K562 (cell line): ENCODE data around the gene FAM98C. TPM values are rescaled to one million over a fixed set of nuclear protein-coding genes. Genes with fewer than 3 reads are reported as not detected.

ENCODE experiments used
- ATAC-seq: fragments of 200-7000 bp; cut with Tn5 transposase; 3 replicates; pipeline ENCODE4 v1.9.1; 2020; ENCODE audit warnings: moderate library complexity
- BruUV-seq: library from RNA; stranded (reverse); fragments of 400-500 nt; replicated peaks from 2 replicates; lab custom pipeline; 2021; lab: Mats Ljungman, UMichigan
- CTCF ChIA-PET: fragments of 300-600 bp; formaldehyde crosslinking; extraction: SDS; loops from one replicate; lab custom pipeline; 2021; ENCODE audit warnings: low intra/inter-chr PET ratio; lab: Yijun Ruan, JAX
- POLR2A ChIA-PET: fragments of 300-600, 350-650 bp; sonication (Branson Sonifier 250); formaldehyde crosslinking; extraction: SDS; loops from one replicate; lab custom pipeline; 2021; ENCODE audit warnings: antibody characterized with exemption, inconsistent platforms; lab: Yijun Ruan, JAX
- DNase-seq, 4 experiments: peaks; one replicate each; pipeline versions ENCODE4 v3.0.0 to v3.0.0-alpha.2; 2011 to 2018; ENCODE audit warnings: low spot score in 3 of 4, mixed read lengths in 3 of 4; ENCODE audit errors: extremely low read depth in 1 of 4
- FAIRE-seq: peaks from 2 replicates; lab custom pipeline; 2011; peaks lifted over from hg19 to GRCh38; lab: Jason Lieb, UNC
- H2AFZ ChIP-seq: 2 replicates; pipeline ENCODE4 v1.6.0; 2011; ENCODE audit warnings: low read depth, low read length, control low read depth, inconsistent platforms
- H3K27ac ChIP-seq: fragments of 200-600 bp; 3 replicates; pipeline ENCODE4 v1.8.0; 2011; ENCODE audit warnings: low read depth, mild to moderate bottlenecking, control low read depth, inconsistent platforms, low read length, moderate library complexity, mixed read lengths; ENCODE audit errors: extremely low read depth
- H3K27me3 ChIP-seq, 2 experiments: fragments of 300-600 bp in 1 of 2; 2 replicates in 1 of 2; 3 replicates in 1 of 2; pipeline versions ENCODE4 v1.6.0 to v1.8.0; 2011; ENCODE audit warnings: inconsistent platforms in 2 of 2, low read length in 2 of 2, mild to moderate bottlenecking in 1 of 2, mixed read lengths in 1 of 2, moderate library complexity in 1 of 2; ENCODE audit not compliant: control insufficient read depth in 2 of 2, insufficient read depth in 2 of 2
- H3K36me3 ChIP-seq: fragments of 300-600 bp; 3 replicates; pipeline ENCODE4 v1.8.0; 2011; ENCODE audit warnings: mild to moderate bottlenecking, low read length, inconsistent platforms; ENCODE audit not compliant: control insufficient read depth, insufficient read depth
- H3K4me1 ChIP-seq, 2 experiments: fragments of 200-600 bp in 1 of 2; replicated peaks in 1 of 2; 2 replicates in 1 of 2; 3 replicates in 1 of 2; pipeline versions ENCODE4 v1.5.1 to v1.8.0; 2011; ENCODE audit warnings: inconsistent platforms in 2 of 2, low read length in 2 of 2, mild to moderate bottlenecking in 1 of 2, mixed read lengths in 1 of 2, moderate library complexity in 1 of 2; ENCODE audit not compliant: control insufficient read depth in 2 of 2, insufficient read depth in 2 of 2
- H3K4me2 ChIP-seq: 2 replicates; pipeline ENCODE4 v1.6.1; 2011; ENCODE audit warnings: low read length, control low read depth, inconsistent platforms, mixed read lengths; ENCODE audit not compliant: insufficient read depth
- H3K4me3 ChIP-seq: fragments of 200-600 bp; sonication (generic), shearing (Covaris generic); 2 replicates; pipeline ENCODE4 v1.5.1; 2016; ENCODE audit warnings: control low read depth, inconsistent platforms
- H3K79me2 ChIP-seq: fragments of 200-600 bp; 3 replicates; pipeline ENCODE4 v1.8.0; 2011; ENCODE audit warnings: low read length, inconsistent platforms; ENCODE audit not compliant: control insufficient read depth, insufficient read depth
- H3K9ac ChIP-seq, 2 experiments: 2 replicates each; pipeline versions ENCODE4 v1.6.0 to v1.6.1; 2011; ENCODE audit warnings: low read depth in 2 of 2, low read length in 2 of 2, control low read depth in 1 of 2, inconsistent platforms in 1 of 2, mild to moderate bottlenecking in 1 of 2, mixed read lengths in 1 of 2; ENCODE audit not compliant: insufficient read depth in 1 of 2
- H3K9me1 ChIP-seq: one replicate; pipeline ENCODE4 v1.6.0; 2011; ENCODE audit warnings: inconsistent platforms, mild to moderate bottlenecking, low read length, moderate library complexity; ENCODE audit not compliant: control insufficient read depth, insufficient read depth
- H3K9me3 ChIP-seq: replicated peaks from 2 replicates; pipeline ENCODE4 v1.5.1; 2011; ENCODE audit warnings: low read depth, low read length, inconsistent platforms; ENCODE audit not compliant: control insufficient read depth, insufficient read depth
- H4K20me1 ChIP-seq: replicated peaks from 2 replicates; pipeline ENCODE4 v1.6.1; 2011; ENCODE audit warnings: low read length, inconsistent platforms, mixed read lengths; ENCODE audit not compliant: control insufficient read depth, insufficient read depth
- ARID1B ChIP-seq: fragments of 450-650 bp; IDR thresholded peaks from 2 replicates; pipeline ENCODE4 v1.6.1; 2016; ENCODE audit warnings: antibody characterized with exemption, mild to moderate bottlenecking, inconsistent platforms
- CBFA2T2 ChIP-seq: fragments of 450-650 bp; conservative IDR thresholded peaks from 2 replicates; pipeline ENCODE4 v1.6.1; 2017; ENCODE audit warnings: mild to moderate bottlenecking
- FOS ChIP-seq: IDR thresholded peaks from 3 replicates; pipeline ENCODE4 v1.6.1; 2011; ENCODE audit not compliant: insufficient read length; ENCODE audit errors: extremely low read depth
- FOXP4 ChIP-seq: sonication (generic); formaldehyde crosslinking; IDR thresholded peaks from 2 replicates; pipeline ENCODE4 v1.8.0; 2022; ENCODE audit warnings: mild to moderate bottlenecking, missing genetic modification reagents, borderline replicate concordance
- GABPA ChIP-seq: fragments of 200-800 bp; sonication (Bioruptor generic); conservative IDR thresholded peaks from 2 replicates; pipeline ENCODE4 v1.6.1; 2016; ENCODE audit warnings: low read depth, missing genetic modification characterization, missing compliant biosample characterization
- HDAC8 ChIP-seq: fragments of 450-650 bp; IDR thresholded peaks from 2 replicates; pipeline ENCODE4 v1.6.1; 2016; ENCODE audit warnings: mild to moderate bottlenecking, missing genetic modification characterization, moderate library complexity, missing compliant biosample characterization
- MAX ChIP-seq: sonication (generic); formaldehyde crosslinking; IDR thresholded peaks from 2 replicates; pipeline ENCODE4 v1.9.0; 2022; ENCODE audit warnings: mild to moderate bottlenecking, missing genetic modification reagents
- MEIS2 ChIP-seq: fragments of 450-650 bp; IDR thresholded peaks from 2 replicates; pipeline ENCODE4 v1.6.1; 2014; ENCODE audit warnings: mild to moderate bottlenecking; ENCODE audit not compliant: partially characterized antibody
- MYC ChIP-seq, 2 experiments: fragments of 250-450 bp in 1 of 2; sonication (Bioruptor Pico) in 1 of 2; IDR thresholded peaks; 2 replicates each; pipeline versions ENCODE4 v1.5.1 to v1.6.1; 2012 to 2021; ENCODE audit warnings: low read depth in 2 of 2, borderline replicate concordance in 1 of 2, improper control_type of control experiment in 1 of 2, low read length in 1 of 2, mild to moderate bottlenecking in 1 of 2, moderate library complexity in 1 of 2
- PKNOX1 ChIP-seq: fragments of 450-650 bp; IDR thresholded peaks from 2 replicates; pipeline ENCODE4 v1.6.1; 2016
- USF2 ChIP-seq: sonication (generic); formaldehyde crosslinking; IDR thresholded peaks from 2 replicates; pipeline ENCODE4 v1.5.0; 2020; ENCODE audit warnings: missing genetic modification reagents
- ZBTB2 ChIP-seq: fragments of 450-650 bp; IDR thresholded peaks from 2 replicates; pipeline ENCODE4 v1.6.1; 2016; ENCODE audit warnings: antibody characterized with exemption
- ZNF384 ChIP-seq: IDR thresholded peaks from 2 replicates; pipeline ENCODE4 v1.6.1; 2012; ENCODE audit warnings: low read depth, low read length, improper control_type of control experiment
- WGBS: fragments of 100-300 bp; shearing (Covaris generic); methylation state at CpG from one replicate; pipeline ENCODE4 v1.1.6; 2016; ENCODE audit warnings: low coverage, mixed read lengths; ENCODE audit not compliant: insufficient coverage; ENCODE audit errors: missing lambda C conversion rate; 5-methylcytosine and 5-hydroxymethylcytosine counted together
- in situ Hi-C: fragments of 300-500 bp; cut with MboI; formaldehyde crosslinking; loops from 4 replicates; pipeline ENCODE4 v1.15.0; 2018; ENCODE audit warnings: inconsistent platforms, mixed read lengths
- intact Hi-C: fragments of 100-400 bp; cut with micrococcal nuclease; formaldehyde crosslinking; loops from 2 replicates; pipeline ENCODE4 v1.14.2; 2022
- polyA plus RNA-seq, 8 experiments: library from polyadenylated mRNA; depleted of rRNA in 4 of 8; stranded (reverse) in 5 of 8; unstranded in 3 of 8; fragments of >200 nt; fragmentation: Nextera tagmentation in 2 of 8; fragmentation: Illumina TruSeq in 1 of 8; extraction: Ambion mirVana in 2 of 8; extraction: Trizol in 1 of 8; gene quantifications; 2 replicates each; pipeline versions ENCODE4 v1.2.1 to v1.2.3, GENCODE V29; 2011 to 2014; ENCODE audit warnings: inconsistent platforms in 1 of 8, missing spikeins in 1 of 8
- total RNA-seq, 7 experiments: library from RNA; depleted of rRNA in 6 of 7; stranded (reverse); fragments of >200 nt in 6 of 7; fragmentation: Illumina TruSeq in 2 of 7; extraction: Trizol in 2 of 7; gene quantifications; 2 replicates each; pipeline versions ENCODE4 v1.2.1 to v1.2.3, GENCODE V29; 2011 to 2021; ENCODE audit warnings: low replicate concordance in 1 of 7

FAM98C gene
- total and polyA plus RNA-seq, 9 of the 15 experiments (the other 6 are each of a cell fraction or from before 2014, with no cell fraction given) = 1.7 to 43.8 (median 13.7) TPM

GRCh38 chr19:38392707-38393308 lies 10.1 kb upstream of the FAM98C start:
- no peaks in the 10 kb centered on the region for H4K20me1 ChIP-seq
- H3K4me2 ChIP-seq = no peak overlapping the region
- ChIA-PET POLR2A (interaction anchor here (0.6 kb wide), 1 partner anchor 12 kb away, joined by 3 read pairs; no protein-coding TSS in a partner anchor), CTCF (no interaction called here)
- H3K27me3 ChIP-seq = no peaks in the 10 kb centered on the region
- H2AFZ ChIP-seq = peak overlapping the region; percentile 86
- no peaks in the 10 kb centered on the region for H3K36me3 ChIP-seq
- no TSS peak for BruUV-seq
- H3K9me3 ChIP-seq = 0 out of 2 replicates have a peak, but pooled peaks cover 2% of the 10 kb centered on the region
- no peak overlapping the region for H3K4me3 ChIP-seq
- DNase-seq (peak; percentile 62 to 85 (median 72)), ATAC-seq (peak; percentile 79), FAIRE-seq (peak; percentile 99)
- intact Hi-C loops = no loop called here
- H3K27ac ChIP-seq = peak overlapping the region; percentile 43; the same call in 1 of the 3 replicates
- H3K4me1 ChIP-seq = peaks cover 14 to 45% of the 10 kb centered on the region in 2 experiments; a peak in 4 of 5 replicates
- H3K9ac ChIP-seq = peak overlapping the region in 1 of 2 experiments; percentile 63; a peak in 1 of 4 replicates
- WGBS = 12% methylated on average over 6 of the region's 6 CpGs
- in situ Hi-C loops = no loop called here
- no peaks in the 10 kb centered on the region for H3K9me1 ChIP-seq
- no peaks in the 10 kb centered on the region for H3K79me2 ChIP-seq
- TF ChIP-seq MYC (IDR thresholded peaks at IDR 0.05; ENCODE audit: low read depth, low read length) (peak; percentile 49; the same call in 1 of the 2 replicates), MYC (CRISPR knock-in tag; IDR thresholded peaks at IDR 0.05; ENCODE audit: borderline replicate concordance, low read depth) (no peak), ZNF384 (no peak), MAX (CRISPR knock-in tag) (peak; percentile 50; the same call in 1 of the 2 replicates), PKNOX1 (peak; percentile 53), ZBTB2 (peak; percentile 29; the same call in 1 of the 2 replicates), GABPA (no peak), ARID1B (peak; percentile 72), MEIS2 (peak; percentile 25), USF2 (CRISPR knock-in tag) (no peak), FOS (peak; percentile 14), HDAC8 (tag) (no peak), CBFA2T2 (no peak), FOXP4 (no peak)
